NK-92 (cell line): ENCODE measurements around the gene GNB2.
"Not testable (repeated sequence)": the region's sequence is repeated elsewhere in the genome, so short reads cannot be mapped to it uniquely, and the experiment has no call there.

Experiments used
- DNase-seq: peaks from one replicate; lab custom pipeline; 2025; ENCODE audit not compliant: unreplicated experiment; lab: John Stamatoyannopoulos, UW

Gene GNB2

GRCh38 chr7:100694098-100694745 lies 20.7 kb downstream of the GNB2 start, which contains the start of gene GIGYF1:
Gene GIGYF1 (minus strand): TSS chr7:100694250. CDS start chr7:100688238, 6,012 bp downstream.
- DNase-seq: no peak

GRCh38 chr7:100696123-100696521 lies 22.6 kb downstream of the GNB2 start:
- DNase-seq: no peak

DNA sequence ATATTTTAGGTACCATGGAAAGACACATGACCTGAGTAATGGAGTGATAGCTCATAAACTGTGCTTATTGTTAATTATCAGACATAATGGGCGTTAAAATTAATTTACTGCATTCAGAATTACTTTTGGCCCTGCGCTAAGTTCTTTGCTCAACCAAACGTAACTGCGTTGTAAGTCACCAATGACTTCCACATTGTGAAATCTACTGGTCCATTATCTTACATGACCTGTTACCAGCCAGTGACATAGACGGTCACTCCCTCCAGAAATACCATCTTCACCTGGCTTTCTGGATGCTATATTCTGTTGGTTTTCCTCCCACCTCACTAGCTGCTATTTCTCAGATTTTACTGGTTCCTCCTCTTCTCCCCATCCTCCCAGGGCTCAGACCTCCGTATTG lies 25.5 kb downstream of the GNB2 start:
- DNase-seq: no peak

DNA sequence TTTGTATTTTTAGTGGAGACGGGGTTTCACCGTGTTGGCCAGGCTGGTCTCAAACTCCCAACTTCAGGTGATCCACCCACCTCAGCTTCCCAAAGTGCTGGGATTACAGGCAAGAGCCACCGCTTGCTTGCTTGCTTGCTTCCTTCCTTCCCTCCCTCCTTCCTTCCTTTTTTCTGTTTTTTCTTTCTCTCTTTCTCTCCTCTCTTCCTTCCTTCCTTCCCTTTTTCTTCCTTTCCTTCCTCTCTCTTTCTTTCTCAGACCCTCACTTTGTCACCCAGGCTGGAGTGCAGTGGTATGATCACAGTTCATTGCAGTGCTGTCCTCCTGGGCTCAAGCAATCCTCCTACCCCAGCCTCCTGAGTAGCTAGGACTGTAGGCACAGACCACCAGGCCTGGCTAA lies 27.5 kb downstream of the GNB2 start:
- DNase-seq: not testable (repeated sequence)

DNA sequence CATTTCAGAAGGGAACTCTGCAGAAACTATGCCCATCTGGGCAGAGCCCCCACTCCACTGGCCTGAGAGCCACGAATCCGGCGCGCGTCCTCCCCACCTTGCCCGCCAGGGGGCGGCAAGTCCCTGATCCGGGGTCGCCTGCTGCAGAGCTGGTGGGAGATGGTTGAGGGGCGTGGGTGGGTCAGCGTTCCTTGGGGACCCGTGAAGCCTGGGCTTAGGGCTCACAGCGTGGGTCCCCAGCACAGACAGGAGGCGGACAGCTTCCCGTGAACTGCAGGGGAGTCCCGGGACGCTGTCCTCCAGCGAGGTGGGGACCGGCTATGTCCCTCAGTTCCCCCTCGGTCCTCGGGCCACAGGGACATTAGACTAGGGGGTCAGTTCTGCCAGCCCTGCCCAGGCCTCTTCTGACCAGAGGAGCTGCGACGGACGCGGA lies 31.8 kb downstream of the GNB2 start:
- no peak for DNase-seq

DNA sequence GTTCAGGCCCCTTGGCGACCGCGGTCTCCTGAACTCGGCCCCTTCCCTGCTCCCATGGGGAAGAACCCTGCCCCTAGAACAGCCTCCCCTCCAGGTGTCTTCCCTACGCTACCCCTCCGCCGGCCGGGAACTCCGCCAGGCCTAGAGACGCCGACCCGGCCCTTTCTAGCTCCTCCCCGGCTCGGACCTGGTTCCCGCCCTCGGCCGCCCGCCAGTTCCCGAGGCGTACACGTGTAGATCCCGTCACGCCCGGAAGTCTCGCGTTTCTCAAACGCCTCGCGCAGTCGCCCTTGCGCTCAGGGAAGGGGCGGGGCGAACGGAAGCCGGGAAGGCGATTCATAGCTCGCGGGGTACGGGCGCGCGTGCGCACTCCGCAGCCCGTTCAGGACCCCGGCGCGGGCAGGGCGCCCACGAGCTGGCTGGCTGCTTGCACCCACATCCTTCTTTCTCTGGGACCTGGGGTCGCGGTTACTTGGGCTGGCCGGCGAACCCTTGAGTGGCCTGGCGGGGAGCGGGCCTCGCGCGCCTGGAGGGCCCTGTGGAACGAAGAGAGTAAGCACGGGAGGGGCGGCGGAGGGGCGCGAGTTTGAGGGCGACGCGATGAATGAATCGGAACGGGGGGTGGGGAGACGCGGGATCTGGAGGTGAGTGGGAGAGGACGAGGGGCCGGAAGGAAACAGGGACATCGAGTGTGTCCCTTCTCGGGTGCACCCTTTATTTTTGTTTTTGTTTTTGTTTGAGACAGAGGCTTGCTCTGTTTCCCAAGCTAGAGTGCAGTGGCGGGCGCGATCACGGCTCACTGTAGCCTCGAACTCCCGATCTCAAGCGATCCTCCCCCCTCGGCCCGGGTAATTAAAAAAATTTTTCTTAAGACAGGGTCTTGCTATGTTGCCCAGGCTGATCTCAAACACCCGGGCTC lies 32.5 kb downstream of the GNB2 start, which contains the start of gene POP7:
Gene POP7 (plus strand): TSS at position 369 of the 919 bp plus-strand sequence. CDS start 710 bp downstream, outside the sequence.
- DNase-seq: peak; percentile 84

DNA sequence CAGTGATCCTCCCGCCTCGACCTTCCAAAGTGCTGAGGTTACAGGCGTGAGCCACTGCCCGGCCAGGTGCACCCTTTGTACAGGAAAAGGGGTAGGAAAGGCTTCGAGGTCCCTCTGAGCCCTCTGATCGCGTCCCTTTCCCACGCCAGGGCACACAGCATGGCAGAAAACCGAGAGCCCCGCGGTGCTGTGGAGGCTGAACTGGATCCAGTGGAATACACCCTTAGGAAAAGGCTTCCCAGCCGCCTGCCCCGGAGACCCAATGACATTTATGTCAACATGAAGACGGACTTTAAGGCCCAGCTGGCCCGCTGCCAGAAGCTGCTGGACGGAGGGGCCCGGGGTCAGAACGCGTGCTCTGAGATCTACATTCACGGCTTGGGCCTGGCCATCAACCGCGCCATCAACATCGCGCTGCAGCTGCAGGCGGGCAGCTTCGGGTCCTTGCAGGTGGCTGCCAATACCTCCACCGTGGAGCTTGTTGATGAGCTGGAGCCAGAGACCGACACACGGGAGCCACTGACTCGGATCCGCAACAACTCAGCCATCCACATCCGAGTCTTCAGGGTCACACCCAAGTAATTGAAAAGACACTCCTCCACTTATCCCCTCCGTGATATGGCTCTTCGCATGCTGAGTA lies 33.3 kb downstream of the GNB2 start:
- no peak for DNase-seq

DNA sequence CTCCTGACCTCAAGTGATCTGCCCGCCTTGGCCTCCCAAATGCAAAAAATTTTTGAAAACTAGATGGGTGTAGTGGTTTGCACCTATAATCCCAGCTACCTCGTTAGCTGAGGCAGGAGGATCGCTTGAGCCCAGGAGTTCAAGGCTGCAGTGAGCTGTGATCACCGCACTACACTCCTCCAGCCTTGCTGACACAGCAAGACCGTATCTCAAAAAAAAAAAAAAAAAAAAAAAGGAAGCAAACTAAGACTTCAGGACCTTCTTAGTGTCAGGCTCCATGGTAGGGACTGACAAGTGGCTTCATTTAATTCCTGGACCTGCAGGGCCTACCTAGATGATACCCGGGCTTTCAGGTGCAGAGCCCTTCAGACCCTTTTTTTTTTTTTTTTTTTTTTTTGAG lies 34.9 kb downstream of the GNB2 start:
- DNase-seq: no peak

GRCh38 chr7:100710452-100710851 lies 36.9 kb downstream of the GNB2 start:
- DNase-seq: no peak

GRCh38 chr7:100711369-100711768 lies 37.8 kb downstream of the GNB2 start:
- no peak for DNase-seq

DNA sequence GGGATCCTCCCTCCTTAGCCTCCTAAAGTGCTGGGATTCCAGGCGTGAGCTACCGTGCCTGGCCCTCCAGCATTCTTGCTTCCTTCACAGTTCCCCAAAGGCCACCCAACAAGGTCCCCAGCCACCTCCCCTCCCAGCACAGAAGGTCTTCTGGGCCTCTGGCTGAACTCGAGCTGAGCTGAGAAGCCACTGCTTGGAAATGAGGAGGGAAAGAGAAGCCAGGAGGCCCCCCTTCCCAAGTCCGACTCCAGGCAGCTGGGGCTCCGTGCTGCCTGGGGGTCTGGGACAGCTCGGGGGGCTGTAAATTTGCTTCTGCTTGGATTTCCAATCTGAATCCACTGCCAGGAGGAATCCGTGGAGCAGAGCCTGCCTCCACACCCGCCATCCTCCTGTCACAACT lies 41.2 kb downstream of the GNB2 start:
- DNase-seq: no peak

DNA sequence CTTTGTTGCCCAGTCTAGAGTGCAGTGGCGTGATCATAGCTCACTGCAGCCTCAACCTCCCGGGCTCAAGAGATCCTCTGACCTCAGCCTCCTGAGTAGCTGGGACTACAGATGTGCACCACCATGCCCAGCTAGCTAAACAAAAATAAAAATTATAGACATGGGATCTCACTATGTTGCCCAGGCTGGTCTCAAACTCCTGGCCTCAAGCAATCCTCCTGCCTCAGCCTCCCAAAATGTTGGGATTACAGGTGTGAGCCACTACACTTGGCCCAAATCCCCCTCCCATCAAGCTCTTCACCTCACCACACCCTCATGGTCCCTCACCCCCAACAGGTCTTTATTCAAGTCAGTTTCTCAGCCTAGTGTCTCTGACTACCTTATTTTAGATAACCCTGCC lies 43.5 kb downstream of the GNB2 start:
- DNase-seq: not testable (repeated sequence)

- no peak for DNase-seq
Observed at GRCh38 chr7:100719523-100720278, 46.2 kb downstream of the GNB2 start.

- DNase-seq: no peak
Observed at GRCh38 chr7:100720279-100720670, 46.7 kb downstream of the GNB2 start, which contains the start of gene EPO. Gene EPO (plus strand): TSS chr7:100720468. CDS start chr7:100720981, 513 bp downstream.

DNA sequence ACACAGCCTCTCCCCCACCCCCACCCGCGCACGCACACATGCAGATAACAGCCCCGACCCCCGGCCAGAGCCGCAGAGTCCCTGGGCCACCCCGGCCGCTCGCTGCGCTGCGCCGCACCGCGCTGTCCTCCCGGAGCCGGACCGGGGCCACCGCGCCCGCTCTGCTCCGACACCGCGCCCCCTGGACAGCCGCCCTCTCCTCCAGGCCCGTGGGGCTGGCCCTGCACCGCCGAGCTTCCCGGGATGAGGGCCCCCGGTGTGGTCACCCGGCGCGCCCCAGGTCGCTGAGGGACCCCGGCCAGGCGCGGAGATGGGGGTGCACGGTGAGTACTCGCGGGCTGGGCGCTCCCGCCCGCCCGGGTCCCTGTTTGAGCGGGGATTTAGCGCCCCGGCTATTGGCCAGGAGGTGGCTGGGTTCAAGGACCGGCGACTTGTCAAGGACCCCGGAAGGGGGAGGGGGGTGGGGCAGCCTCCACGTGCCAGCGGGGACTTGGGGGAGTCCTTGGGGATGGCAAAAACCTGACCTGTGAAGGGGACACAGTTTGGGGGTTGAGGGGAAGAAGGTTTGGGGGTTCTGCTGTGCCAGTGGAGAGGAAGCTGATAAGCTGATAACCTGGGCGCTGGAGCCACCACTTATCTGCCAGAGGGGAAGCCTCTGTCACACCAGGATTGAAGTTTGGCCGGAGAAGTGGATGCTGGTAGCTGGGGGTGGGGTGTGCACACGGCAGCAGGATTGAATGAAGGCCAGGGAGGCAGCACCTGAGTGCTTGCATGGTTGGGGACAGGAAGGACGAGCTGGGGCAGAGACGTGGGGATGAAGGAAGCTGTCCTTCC lies 47.3 kb downstream of the GNB2 start:
- DNase-seq: no peak

- DNase-seq: no peak
Observed at GRCh38 chr7:100721505-100721812, 47.9 kb downstream of the GNB2 start.

DNA sequence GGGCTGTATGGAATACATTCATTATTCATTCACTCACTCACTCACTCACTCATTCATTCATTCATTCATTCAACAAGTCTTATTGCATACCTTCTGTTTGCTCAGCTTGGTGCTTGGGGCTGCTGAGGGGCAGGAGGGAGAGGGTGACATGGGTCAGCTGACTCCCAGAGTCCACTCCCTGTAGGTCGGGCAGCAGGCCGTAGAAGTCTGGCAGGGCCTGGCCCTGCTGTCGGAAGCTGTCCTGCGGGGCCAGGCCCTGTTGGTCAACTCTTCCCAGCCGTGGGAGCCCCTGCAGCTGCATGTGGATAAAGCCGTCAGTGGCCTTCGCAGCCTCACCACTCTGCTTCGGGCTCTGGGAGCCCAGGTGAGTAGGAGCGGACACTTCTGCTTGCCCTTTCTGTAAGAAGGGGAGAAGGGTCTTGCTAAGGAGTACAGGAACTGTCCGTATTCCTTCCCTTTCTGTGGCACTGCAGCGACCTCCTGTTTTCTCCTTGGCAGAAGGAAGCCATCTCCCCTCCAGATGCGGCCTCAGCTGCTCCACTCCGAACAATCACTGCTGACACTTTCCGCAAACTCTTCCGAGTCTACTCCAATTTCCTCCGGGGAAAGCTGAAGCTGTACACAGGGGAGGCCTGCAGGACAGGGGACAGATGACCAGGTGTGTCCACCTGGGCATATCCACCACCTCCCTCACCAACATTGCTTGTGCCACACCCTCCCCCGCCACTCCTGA lies 49.1 kb downstream of the GNB2 start:
- no peak for DNase-seq

DNA sequence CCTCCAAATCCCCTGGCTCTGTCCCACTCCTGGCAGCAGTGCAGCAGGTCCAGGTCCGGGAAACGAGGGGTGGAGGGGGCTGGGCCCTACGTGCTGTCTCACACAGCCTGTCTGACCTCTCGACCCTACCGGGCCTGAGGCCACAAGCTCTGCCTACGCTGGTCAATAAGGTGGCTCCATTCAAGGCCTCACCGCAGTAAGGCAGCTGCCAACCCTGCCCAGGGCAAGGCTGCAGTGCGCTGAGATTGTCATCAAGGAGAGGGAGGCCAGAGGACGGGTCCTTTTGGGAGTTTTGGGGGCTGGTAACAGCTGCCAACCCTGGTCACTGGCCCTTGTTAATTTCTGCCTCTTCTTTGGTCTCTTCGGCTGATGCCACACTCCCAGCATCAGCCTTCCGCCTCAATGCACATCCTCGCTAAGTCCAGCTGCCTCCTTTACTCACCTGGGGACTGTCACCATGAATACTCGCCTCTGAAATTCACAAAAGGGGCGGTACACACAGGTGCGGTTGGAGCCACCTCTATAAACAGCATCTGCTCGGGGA lies 50.3 kb downstream of the GNB2 start:
- no peak for DNase-seq

- DNase-seq: not testable (repeated sequence)
Observed at GRCh38 chr7:100724364-100724763, 50.8 kb downstream of the GNB2 start.
